Measurements from ENCODE around the gene RNF40.

Gene RNF40

GRCh38 chr16:30762991-30763725 is 1.0 kb downstream of the RNF40 start:
- DNase-seq (ENCODE audit: low read depth): no peak

- no peak for DNase-seq (ENCODE audit: low read depth)
These were observed 2.0 kb downstream of the RNF40 start for GRCh38 chr16:30764086-30764485.

- DNase-seq (ENCODE audit: low read depth): no peak
These were observed 2.8 kb downstream of the RNF40 start for GRCh38 chr16:30764816-30765465.

GRCh38 chr16:30766206-30766932 is 4.2 kb downstream of the RNF40 start:
- DNase-seq (ENCODE audit: low read depth): no peak

- DNase-seq (ENCODE audit: low read depth): no peak
These were observed 4.8 kb downstream of the RNF40 start for GRCh38 chr16:30766933-30767284.

GRCh38 chr16:30767767-30768465 is 5.8 kb downstream of the RNF40 start:
- no peak for DNase-seq (ENCODE audit: low read depth)

GRCh38 chr16:30768583-30769181 is 6.6 kb downstream of the RNF40 start:
- no peak for DNase-seq (ENCODE audit: low read depth)

- DNase-seq (ENCODE audit: low read depth): no peak
These were observed 7.4 kb downstream of the RNF40 start for GRCh38 chr16:30769379-30770089.

- no peak for DNase-seq (ENCODE audit: low read depth)
These were observed 9.6 kb downstream of the RNF40 start for GRCh38 chr16:30771726-30772125.

- DNase-seq (ENCODE audit: low read depth): no peak
These were observed 11.7 kb downstream of the RNF40 start for GRCh38 chr16:30773826-30774225.

- no peak for DNase-seq (ENCODE audit: low read depth)
These were observed 12.4 kb downstream of the RNF40 start for GRCh38 chr16:30774367-30775130.

GRCh38 chr16:30775131-30775391 is 12.9 kb downstream of the RNF40 start:
- DNase-seq (ENCODE audit: low read depth): no peak

GRCh38 chr16:30775392-30776188 is 13.5 kb downstream of the RNF40 start:
- DNase-seq (ENCODE audit: low read depth): peak; percentile 45

GRCh38 chr16:30777591-30778297 is 15.6 kb downstream of the RNF40 start:
- DNase-seq (ENCODE audit: low read depth): no peak

GRCh38 chr16:30778549-30779244 is 16.6 kb downstream of the RNF40 start:
- no peak for DNase-seq (ENCODE audit: low read depth)

GRCh38 chr16:30779596-30779995 is 17.5 kb downstream of the RNF40 start:
- no peak for DNase-seq (ENCODE audit: low read depth)

GRCh38 chr16:30780021-30780420 is 17.9 kb downstream of the RNF40 start:
- DNase-seq (ENCODE audit: low read depth): no peak

GRCh38 chr16:30780549-30780948 is 18.4 kb downstream of the RNF40 start:
- no peak for DNase-seq (ENCODE audit: low read depth)
